OCI-LY3 (cell line): ENCODE data around the gene HSPA12A.

Experiments used
- H2AFZ ChIP-seq: fragments of 200-600, 300-600 bp; shearing (Covaris generic); 2 replicates; pipeline ENCODE4 v1.6.0; 2014; ENCODE audit warnings: antibody characterized with exemption, low read depth, low read length
- H3K27ac ChIP-seq: fragments of 200-600, 300-600 bp; sonication (generic); 2 replicates; pipeline ENCODE4 v1.5.1; 2014; ENCODE audit warnings: mild to moderate bottlenecking, low read length, moderate library complexity, mixed read lengths
- H3K27me3 ChIP-seq: fragments of 200-600, 300-600 bp; sonication (generic); 2 replicates; pipeline ENCODE4 v1.6.1; 2014; ENCODE audit warnings: low read depth, low read length, mixed read lengths
- H3K36me3 ChIP-seq: fragments of 200-600, 300-600 bp; sonication (generic); replicated peaks from 2 replicates; pipeline ENCODE3; 2014; ENCODE audit warnings: low read depth, low read length, mixed read lengths
- H3K4me1 ChIP-seq: fragments of 300-600, 200-600 bp; sonication (generic); 2 replicates; pipeline ENCODE4 v1.6.1; 2014; ENCODE audit warnings: low read length, mixed read lengths
- H3K4me2 ChIP-seq: fragments of 200-600, 300-600 bp; sonication (generic); 2 replicates; pipeline ENCODE4 v1.6.1; 2014; ENCODE audit warnings: low read length, mixed read lengths
- H3K4me3 ChIP-seq: fragments of 300-600, 200-600 bp; sonication (generic); 2 replicates; pipeline ENCODE4 v1.5.1; 2014; ENCODE audit warnings: antibody characterized with exemption, mild to moderate bottlenecking, low read length, moderate library complexity
- H3K79me2 ChIP-seq: fragments of 300-600, 200-600 bp; shearing (Covaris generic); 2 replicates; pipeline ENCODE4 v1.6.1; 2014; ENCODE audit warnings: mild to moderate bottlenecking, low read length, mixed read lengths
- H3K9ac ChIP-seq: fragments of 300-600, 200-600 bp; shearing (Covaris generic); 2 replicates; pipeline ENCODE4 v1.6.0; 2014; ENCODE audit warnings: mild to moderate bottlenecking, low read length, moderate library complexity
- H3K9me3 ChIP-seq: fragments of 200-600, 300-600 bp; shearing (Covaris generic); 2 replicates; pipeline ENCODE4 v1.6.1; 2014; ENCODE audit warnings: low read length, mixed read lengths; ENCODE audit not compliant: insufficient read depth
- H4K20me1 ChIP-seq: fragments of 200-600, 300-600 bp; sonication (generic); 2 replicates; pipeline ENCODE4 v1.6.1; 2016; ENCODE audit warnings: low read length, mixed read lengths; ENCODE audit not compliant: insufficient read depth
- CTCF ChIP-seq: fragments of 200-600, 300-600 bp; sonication (generic); IDR thresholded peaks from 2 replicates; pipeline ENCODE4 v1.5.1; 2014; ENCODE audit warnings: antibody characterized with exemption, low read length, low read depth
- EZH2phosphoT487 ChIP-seq: fragments of 200-600 bp; shearing (Covaris generic); IDR thresholded peaks from 2 replicates; pipeline ENCODE4 v1.6.1; 2018; ENCODE audit warnings: antibody characterized with exemption, mixed run types, low read depth

The HSPA12A gene

DNA sequence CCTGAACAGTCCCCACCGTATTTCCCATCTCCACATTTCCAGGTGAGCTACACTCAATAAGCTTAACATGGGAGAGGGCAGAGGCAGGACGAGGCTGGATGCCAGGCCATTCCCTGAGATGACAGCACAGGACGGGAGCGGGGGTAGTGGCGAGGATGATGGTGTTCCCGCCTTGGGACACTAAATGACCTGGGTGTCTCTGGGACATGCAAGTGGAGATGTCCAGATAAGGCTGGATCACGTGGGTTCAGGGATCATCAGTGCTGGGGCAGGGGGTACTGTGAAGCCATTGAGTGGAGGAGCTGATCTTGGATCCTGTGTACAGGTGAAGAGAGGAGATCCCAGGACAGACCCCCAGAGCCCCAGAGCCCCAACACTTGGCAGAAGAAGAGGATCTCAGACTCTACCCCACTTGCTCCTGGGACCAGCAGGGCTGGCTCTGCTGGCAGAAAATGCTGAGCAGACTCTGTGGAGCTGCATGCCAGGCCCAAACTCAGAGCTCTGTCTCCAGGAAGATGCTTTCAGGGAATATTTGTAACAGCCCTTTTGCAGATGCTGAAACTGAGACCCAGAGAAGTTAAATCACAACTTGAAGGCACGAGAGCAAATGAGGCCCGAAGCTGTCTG lies 29.7 kb upstream of the HSPA12A start:
- no peaks in the 10 kb centered on the region for H3K36me3 ChIP-seq
- H3K4me1 ChIP-seq: no peaks in the 10 kb centered on the region
- no peak overlapping the region for H3K4me2 ChIP-seq
- no peaks in the 10 kb centered on the region for H3K9me3 ChIP-seq
- H2AFZ ChIP-seq: no peak overlapping the region
- no peaks in the 10 kb centered on the region for H3K79me2 ChIP-seq
- no peak overlapping the region for H3K4me3 ChIP-seq
- no peaks in the 10 kb centered on the region for H4K20me1 ChIP-seq
- H3K27me3 ChIP-seq: no peaks in the 10 kb centered on the region
- TF ChIP-seq EZH2phosphoT487: no peak
- TF ChIP-seq CTCF: no peak
- H3K27ac ChIP-seq: no peak overlapping the region
- no peak overlapping the region for H3K9ac ChIP-seq

- Histone ChIP-seq H2AFZ (no peak overlapping the region), H3K36me3 (no peaks in the 10 kb centered on the region), H4K20me1 (no peaks in the 10 kb centered on the region), H3K27me3 (no peaks in the 10 kb centered on the region), H3K4me1 (no peaks in the 10 kb centered on the region), H3K4me3 (no peak overlapping the region), H3K9ac (no peak overlapping the region), H3K9me3 (no peaks in the 10 kb centered on the region), H3K27ac (no peak overlapping the region), H3K79me2 (no peaks in the 10 kb centered on the region), H3K4me2 (no peak overlapping the region)
- no peak for TF ChIP-seq EZH2phosphoT487
- no peak for TF ChIP-seq CTCF
Observed at GRCh38 chr10:116771101-116771958, 29.0 kb upstream of the HSPA12A start.

DNA sequence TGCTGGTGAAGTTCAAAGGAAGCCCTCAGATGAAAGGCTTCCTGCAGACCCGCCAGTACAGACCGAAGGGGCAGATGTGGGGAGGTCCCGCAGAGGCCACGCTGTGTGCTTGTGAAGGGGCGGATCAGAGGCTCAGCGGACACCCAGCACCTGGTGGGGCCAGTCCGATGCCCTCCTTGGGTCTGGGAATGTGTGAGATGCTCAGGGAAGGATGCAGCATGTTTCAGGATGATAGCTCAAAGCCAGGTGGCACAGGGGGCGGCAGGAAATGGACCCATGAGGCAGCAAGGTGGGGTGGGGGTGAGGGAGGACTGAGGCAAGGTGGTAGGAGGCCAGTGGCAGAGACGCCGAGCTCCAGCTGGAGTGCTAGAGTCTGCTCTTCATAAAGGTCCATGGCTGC lies 27.9 kb upstream of the HSPA12A start:
- Histone ChIP-seq H3K4me2 (no peak overlapping the region), H2AFZ (no peak overlapping the region), H3K9ac (no peak overlapping the region), H3K4me3 (no peak overlapping the region), H3K9me3 (no peaks in the 10 kb centered on the region), H3K27me3 (no peaks in the 10 kb centered on the region), H3K79me2 (no peaks in the 10 kb centered on the region), H3K36me3 (no peaks in the 10 kb centered on the region), H3K4me1 (no peaks in the 10 kb centered on the region), H4K20me1 (no peaks in the 10 kb centered on the region), H3K27ac (no peak overlapping the region)
- no peak for TF ChIP-seq CTCF
- no peak for TF ChIP-seq EZH2phosphoT487

DNA sequence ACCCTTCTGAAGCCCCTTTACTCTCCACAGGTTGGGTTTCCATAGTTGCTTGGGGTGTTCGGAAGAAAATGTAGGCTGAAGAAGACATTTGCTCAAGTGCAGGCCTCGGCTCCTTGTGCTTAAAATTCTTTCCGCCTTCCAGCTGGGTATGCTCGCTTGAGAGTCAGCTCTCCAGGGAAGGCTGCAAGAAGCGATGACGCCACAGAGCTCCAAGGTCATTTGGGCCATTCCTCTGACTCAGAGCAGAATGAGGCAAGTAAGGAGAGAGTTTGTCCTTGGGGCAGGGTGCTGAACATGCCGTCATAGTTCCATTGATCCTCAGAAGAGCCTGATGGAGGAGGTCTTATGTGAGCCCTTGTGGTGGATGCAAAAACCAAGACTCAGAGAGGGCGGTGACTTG lies 27.4 kb upstream of the HSPA12A start:
- no peak overlapping the region for H2AFZ ChIP-seq
- H3K79me2 ChIP-seq: no peaks in the 10 kb centered on the region
- H4K20me1 ChIP-seq: no peaks in the 10 kb centered on the region
- H3K27me3 ChIP-seq: no peaks in the 10 kb centered on the region
- H3K27ac ChIP-seq: no peak overlapping the region
- TF ChIP-seq CTCF (no peak), EZH2phosphoT487 (no peak)
- no peaks in the 10 kb centered on the region for H3K4me1 ChIP-seq
- H3K9me3 ChIP-seq: no peaks in the 10 kb centered on the region
- no peak overlapping the region for H3K9ac ChIP-seq
- H3K4me2 ChIP-seq: no peak overlapping the region
- H3K4me3 ChIP-seq: no peak overlapping the region
- H3K36me3 ChIP-seq: no peaks in the 10 kb centered on the region
